Medulla oblongata (tissue), 1 donor: Measurements from ENCODE around the gene SERPINB12.

ENCODE experiments used
- DNase-seq: peaks from one replicate; pipeline ENCODE4 v3.0.0-alpha.2; 2015; ENCODE audit errors: extremely low spot score

Gene SERPINB12

GRCh38 chr18:63596964-63597363, 54.8 kb downstream of the SERPINB12 start:
- no peak for DNase-seq

- DNase-seq, result no peak
Measured at GRCh38 chr18:63603355-63603754, 61.2 kb downstream of the SERPINB12 start.

- no peak for DNase-seq
Measured at GRCh38 chr18:63603772-63604171, 61.6 kb downstream of the SERPINB12 start.

GRCh38 chr18:63604791-63605567, 62.8 kb downstream of the SERPINB12 start:
- DNase-seq, result no peak

GRCh38 chr18:63606526-63606925, 64.4 kb downstream of the SERPINB12 start:
- DNase-seq, result no peak

GRCh38 chr18:63613420-63613819, 71.3 kb downstream of the SERPINB12 start:
- DNase-seq, result no peak

GRCh38 chr18:63617049-63617914, 75.1 kb downstream of the SERPINB12 start:
- DNase-seq, result no peak

- DNase-seq, result no peak
Measured at GRCh38 chr18:63617915-63618234, 75.7 kb downstream of the SERPINB12 start.
